HG03175 (cell line): ENCODE measurements around the gene AZU1.

ENCODE experiments used
- ATAC-seq: cut with Tn5 transposase; IDR thresholded peaks from one replicate; pipeline ENCODE4 v1.9.1; 2021; ENCODE audit warnings: mild to moderate bottlenecking, moderate library complexity; ENCODE audit not compliant: unreplicated experiment

Gene AZU1

GRCh38 chr19:796692-797527, 30.7 kb upstream of the AZU1 start, which contains the start of gene PTBP1:
PTBP1 (plus strand) TSS chr19:797452; CDS start chr19:797498, 46 bp downstream.
- peak; percentile 82 for ATAC-seq

GRCh38 chr19:797528-798414, 29.9 kb upstream of the AZU1 start:
- ATAC-seq, result peak; percentile 40

DNA sequence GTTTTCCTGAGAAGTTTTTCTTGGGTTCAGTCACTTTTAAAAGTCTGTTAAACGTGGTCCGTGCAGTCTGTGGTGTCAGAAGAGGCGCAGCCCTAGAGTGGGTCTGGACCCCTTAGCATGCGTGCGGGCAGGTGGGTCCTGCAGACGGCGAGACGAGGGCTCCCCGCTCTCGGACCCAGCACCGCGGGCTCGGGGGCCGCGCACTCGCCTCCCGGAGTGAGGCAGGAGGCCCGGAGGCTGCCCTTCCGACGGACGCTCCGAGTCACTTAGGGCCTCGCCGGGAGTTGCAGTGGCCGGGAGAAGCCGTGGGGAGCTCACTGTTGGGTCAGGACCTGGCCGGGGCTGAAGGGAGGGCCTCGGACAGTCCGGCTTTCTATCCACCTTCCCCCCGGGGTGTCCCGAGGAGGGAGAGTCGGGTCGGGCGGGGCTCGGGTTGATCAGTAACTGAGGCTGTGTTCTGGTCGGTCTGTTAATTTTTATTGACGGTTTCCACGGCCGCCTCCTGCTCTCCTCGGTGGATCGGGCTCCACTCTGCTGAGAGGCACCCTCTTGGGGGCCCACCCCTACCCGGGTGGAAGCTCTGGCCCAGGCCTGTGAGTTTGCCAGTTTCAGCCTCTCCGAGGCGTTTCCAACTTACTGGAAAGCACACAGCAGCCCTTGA, 29.1 kb upstream of the AZU1 start:
- ATAC-seq, result no peak

- ATAC-seq, result no peak
Measured at GRCh38 chr19:799076-799881, 28.4 kb upstream of the AZU1 start.

GRCh38 chr19:800360-801029, 27.1 kb upstream of the AZU1 start:
- no peak for ATAC-seq

GRCh38 chr19:801030-801860, 26.4 kb upstream of the AZU1 start:
- ATAC-seq, result no peak

DNA sequence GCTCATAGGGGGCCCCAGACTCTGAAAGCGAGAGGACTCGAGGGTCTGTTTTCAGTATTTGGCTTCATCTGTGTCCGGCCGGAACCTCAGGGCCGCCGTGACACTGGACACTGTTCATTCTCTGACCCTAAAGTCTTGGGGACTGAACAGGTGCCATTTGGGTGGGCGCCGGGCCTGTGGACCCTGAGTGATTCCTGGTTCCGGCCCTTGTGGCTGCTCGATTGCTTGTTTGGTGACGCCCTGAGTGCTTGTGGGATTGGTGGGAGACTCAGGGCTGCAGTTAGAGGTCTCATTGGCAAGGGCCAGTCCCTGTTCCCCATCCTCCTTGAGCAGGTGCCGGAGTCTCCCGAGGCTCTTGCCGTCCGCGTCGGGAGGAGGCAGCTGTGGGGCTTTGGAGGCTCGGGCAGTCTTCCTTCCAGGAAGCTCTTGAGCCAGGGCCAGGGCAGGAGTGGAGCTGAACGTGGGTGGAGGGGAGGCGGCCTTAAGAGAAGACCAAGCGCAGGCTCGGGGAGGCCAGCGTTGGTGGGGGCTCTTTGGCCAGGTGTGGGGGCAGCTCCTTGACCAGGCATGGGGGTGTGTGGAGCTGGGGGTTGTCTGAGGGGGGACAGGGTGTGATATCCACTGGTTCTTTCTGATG, 25.7 kb upstream of the AZU1 start:
- ATAC-seq, result no peak

DNA sequence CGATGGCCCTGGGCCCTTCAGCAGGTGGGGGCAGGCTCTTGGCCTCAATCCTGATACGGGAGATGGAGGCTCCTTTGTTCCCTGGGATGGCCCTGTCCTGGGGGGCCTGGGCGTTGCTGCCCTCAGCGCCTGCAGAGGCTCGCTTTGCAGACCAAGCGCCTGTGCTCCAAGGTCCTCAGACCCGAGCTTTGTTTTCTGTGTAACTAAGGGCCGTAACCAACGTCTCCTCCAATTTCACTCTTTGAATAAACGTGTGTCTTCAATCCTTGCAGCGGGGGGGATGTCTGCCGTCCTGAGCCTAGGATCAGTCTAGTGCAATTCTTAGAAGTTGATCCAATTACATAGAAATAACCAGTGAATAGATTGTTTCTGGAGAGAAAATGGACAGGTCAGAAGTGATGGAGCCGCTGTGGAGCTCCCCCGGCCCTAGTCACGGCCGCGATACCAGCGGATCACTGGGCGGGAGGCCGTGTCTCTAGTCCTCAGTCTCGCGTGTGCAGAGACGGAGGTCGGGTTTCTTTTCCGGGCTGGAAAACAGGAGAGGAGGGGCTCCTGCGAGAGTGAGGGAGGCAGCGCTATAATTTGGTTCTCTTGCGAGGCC, 25.0 kb upstream of the AZU1 start:
- ATAC-seq, result no peak

- no peak for ATAC-seq
Measured at GRCh38 chr19:803099-803561, 24.5 kb upstream of the AZU1 start.

- no peak for ATAC-seq
Measured at GRCh38 chr19:803686-804418, 23.8 kb upstream of the AZU1 start.

DNA sequence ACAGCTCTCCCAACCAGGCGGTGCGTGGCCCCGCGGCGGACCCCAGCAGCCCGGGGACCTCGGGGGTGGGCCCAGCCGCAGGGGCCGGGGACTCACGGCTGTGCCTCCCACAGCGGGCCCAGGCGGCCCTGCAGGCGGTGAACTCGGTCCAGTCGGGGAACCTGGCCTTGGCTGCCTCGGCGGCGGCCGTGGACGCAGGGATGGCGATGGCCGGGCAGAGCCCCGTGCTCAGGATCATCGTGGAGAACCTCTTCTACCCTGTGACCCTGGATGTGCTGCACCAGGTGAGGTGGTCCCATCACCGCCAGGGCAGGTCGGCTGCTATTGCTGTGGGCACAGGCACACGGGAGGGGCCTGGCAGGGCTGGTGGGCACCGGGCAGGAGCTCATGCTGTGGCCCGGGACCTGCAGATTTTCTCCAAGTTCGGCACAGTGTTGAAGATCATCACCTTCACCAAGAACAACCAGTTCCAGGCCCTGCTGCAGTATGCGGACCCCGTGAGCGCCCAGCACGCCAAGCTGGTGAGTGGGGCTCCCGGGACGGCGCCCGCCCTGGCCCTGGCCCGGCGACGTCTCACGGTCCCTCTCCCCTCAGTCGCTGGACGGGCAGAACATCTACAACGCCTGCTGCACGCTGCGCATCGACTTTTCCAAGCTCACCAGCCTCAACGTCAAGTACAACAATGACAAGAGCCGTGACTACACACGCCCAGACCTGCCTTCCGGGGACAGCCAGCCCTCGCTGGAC, 23.0 kb upstream of the AZU1 start:
- no peak for ATAC-seq

DNA sequence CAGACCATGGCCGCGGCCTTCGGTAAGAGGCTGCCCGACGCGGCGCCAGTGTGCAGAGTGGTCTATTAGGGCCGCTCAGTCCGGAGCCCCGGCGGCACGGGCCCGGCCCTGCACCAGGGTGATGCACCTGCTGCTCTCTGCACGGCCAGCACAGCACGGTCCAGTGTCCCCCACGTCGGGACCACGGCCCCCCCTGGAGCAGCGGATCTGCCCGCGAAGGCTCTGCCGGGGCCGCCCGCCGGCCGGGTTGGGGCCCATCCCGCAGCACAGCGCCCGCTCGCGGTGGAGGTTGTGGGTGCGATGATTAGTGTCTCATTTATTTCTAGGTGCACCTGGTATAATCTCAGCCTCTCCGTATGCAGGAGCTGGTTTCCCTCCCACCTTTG, 22.5 kb upstream of the AZU1 start:
- ATAC-seq, result no peak

DNA sequence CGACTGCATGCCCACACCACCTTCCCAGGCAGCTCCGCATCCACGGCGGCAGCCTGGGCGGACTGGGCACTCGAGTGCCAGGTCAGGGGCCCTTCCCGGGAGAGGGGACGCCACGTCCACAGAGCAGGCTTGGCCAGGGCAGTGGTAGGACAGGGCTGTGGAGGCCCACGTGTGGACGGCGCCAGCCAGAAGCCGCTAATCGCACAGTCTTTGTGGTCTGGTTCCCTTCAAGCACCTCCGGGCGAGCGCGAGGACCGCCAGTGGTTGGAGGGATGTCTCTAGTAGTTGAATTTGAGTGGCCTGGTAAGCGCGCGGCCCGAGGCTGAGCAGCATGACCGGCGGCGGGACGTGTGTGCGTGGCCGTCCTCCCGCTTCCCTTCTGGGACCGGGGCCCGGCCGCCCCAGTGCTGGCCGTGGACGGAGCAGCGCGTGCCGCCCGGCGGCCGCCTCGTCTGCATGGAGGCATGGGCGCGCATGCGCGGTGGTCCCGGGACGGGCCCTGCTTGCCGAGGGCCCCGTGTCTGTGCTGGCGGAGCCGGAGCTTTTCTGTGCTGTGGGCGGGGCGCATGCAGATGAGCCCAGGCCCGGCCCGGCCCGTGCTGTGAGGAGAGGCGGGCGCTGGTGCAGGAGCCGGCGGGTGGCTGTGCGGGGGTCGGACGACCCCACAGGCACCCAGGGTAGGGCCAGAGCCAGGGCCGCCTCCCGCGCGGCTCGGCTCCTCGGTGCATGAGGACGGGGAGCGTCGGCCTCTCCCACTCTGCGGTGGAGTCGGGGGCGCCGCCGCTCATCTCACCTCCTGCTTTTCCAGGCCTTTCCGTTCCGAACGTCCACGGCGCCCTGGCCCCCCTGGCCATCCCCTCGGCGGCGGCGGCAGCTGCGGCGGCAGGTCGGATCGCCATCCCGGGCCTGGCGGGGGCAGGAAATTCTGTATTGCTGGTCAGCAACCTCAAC, 21.8 kb upstream of the AZU1 start:
- no peak for ATAC-seq

- no peak for ATAC-seq
Measured at GRCh38 chr19:806815-807421, 20.7 kb upstream of the AZU1 start.
